Peyer's patch (tissue), 4 donors: ENCODE data around the gene KCNB1.

ENCODE experiments used
- CTCF ChIP-seq, 6 experiments: fragments of 450-650 bp in 4 of 6; fragments of 200-600 bp in 2 of 6; sonication (generic) in 1 of 6; IDR thresholded peaks; one replicate each; pipeline ENCODE4 v1.5.1; 2017 to 2019; ENCODE audit warnings: antibody characterized with exemption in 6 of 6, mild to moderate bottlenecking in 3 of 6, moderate library complexity in 1 of 6
- POLR2A ChIP-seq, 2 donors: fragments of 450-650 bp; IDR thresholded peaks; one replicate each; pipeline ENCODE4 v1.5.1; 2017; ENCODE audit warnings: antibody characterized with exemption in 2 of 2, mild to moderate bottlenecking in 2 of 2, moderate library complexity in 2 of 2

GRCh38 chr20:49395183-49395582, 87.3 kb downstream of the KCNB1 start:
- TF ChIP-seq CTCF (IDR thresholded peaks at IDR 0.05) (no peak), POLR2A (IDR thresholded peaks at IDR 0.05) (no peak)
